ENCODE data around the gene CA11.

- TF ChIP-seq, protein P1, sequence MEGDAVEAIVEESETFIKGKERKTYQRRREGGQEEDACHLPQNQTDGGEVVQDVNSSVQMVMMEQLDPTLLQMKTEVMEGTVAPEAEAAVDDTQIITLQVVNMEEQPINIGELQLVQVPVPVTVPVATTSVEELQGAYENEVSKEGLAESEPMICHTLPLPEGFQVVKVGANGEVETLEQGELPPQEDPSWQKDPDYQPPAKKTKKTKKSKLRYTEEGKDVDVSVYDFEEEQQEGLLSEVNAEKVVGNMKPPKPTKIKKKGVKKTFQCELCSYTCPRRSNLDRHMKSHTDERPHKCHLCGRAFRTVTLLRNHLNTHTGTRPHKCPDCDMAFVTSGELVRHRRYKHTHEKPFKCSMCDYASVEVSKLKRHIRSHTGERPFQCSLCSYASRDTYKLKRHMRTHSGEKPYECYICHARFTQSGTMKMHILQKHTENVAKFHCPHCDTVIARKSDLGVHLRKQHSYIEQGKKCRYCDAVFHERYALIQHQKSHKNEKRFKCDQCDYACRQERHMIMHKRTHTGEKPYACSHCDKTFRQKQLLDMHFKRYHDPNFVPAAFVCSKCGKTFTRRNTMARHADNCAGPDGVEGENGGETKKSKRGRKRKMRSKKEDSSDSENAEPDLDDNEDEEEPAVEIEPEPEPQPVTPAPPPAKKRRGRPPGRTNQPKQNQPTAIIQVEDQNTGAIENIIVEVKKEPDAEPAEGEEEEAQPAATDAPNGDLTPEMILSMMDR (IDR thresholded peaks at IDR 0.05): no peak
- TF ChIP-seq, protein P2, sequence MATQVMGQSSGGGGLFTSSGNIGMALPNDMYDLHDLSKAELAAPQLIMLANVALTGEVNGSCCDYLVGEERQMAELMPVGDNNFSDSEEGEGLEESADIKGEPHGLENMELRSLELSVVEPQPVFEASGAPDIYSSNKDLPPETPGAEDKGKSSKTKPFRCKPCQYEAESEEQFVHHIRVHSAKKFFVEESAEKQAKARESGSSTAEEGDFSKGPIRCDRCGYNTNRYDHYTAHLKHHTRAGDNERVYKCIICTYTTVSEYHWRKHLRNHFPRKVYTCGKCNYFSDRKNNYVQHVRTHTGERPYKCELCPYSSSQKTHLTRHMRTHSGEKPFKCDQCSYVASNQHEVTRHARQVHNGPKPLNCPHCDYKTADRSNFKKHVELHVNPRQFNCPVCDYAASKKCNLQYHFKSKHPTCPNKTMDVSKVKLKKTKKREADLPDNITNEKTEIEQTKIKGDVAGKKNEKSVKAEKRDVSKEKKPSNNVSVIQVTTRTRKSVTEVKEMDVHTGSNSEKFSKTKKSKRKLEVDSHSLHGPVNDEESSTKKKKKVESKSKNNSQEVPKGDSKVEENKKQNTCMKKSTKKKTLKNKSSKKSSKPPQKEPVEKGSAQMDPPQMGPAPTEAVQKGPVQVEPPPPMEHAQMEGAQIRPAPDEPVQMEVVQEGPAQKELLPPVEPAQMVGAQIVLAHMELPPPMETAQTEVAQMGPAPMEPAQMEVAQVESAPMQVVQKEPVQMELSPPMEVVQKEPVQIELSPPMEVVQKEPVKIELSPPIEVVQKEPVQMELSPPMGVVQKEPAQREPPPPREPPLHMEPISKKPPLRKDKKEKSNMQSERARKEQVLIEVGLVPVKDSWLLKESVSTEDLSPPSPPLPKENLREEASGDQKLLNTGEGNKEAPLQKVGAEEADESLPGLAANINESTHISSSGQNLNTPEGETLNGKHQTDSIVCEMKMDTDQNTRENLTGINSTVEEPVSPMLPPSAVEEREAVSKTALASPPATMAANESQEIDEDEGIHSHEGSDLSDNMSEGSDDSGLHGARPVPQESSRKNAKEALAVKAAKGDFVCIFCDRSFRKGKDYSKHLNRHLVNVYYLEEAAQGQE (IDR thresholded peaks at IDR 0.05; ENCODE audit: insufficient read depth in 1 of 2, low read depth in 2 of 2, low read length in 1 of 2): no peak
- TF ChIP-seq SIN3A (IDR thresholded peaks at IDR 0.05; ENCODE audit: borderline replicate concordance, insufficient read depth, low read depth, low read length): no peak
- no peak for TF ChIP-seq POLR2AphosphoS5 (IDR thresholded peaks at IDR 0.05; ENCODE audit: low read depth, low read length)
These were observed 30.9 kb upstream of the CA11 start for GRCh38 chr19:48676887-48677286.
